ENCODE results near the gene RMND5B. TPM values are rescaled to one million over a fixed set of nuclear protein-coding genes. Genes with fewer than 3 reads are reported as not detected.

The RMND5B gene
- total and polyA plus RNA-seq, 4 experiments from 2014 or later = 23.4 to 39.0 (median 33.6) TPM

DNA sequence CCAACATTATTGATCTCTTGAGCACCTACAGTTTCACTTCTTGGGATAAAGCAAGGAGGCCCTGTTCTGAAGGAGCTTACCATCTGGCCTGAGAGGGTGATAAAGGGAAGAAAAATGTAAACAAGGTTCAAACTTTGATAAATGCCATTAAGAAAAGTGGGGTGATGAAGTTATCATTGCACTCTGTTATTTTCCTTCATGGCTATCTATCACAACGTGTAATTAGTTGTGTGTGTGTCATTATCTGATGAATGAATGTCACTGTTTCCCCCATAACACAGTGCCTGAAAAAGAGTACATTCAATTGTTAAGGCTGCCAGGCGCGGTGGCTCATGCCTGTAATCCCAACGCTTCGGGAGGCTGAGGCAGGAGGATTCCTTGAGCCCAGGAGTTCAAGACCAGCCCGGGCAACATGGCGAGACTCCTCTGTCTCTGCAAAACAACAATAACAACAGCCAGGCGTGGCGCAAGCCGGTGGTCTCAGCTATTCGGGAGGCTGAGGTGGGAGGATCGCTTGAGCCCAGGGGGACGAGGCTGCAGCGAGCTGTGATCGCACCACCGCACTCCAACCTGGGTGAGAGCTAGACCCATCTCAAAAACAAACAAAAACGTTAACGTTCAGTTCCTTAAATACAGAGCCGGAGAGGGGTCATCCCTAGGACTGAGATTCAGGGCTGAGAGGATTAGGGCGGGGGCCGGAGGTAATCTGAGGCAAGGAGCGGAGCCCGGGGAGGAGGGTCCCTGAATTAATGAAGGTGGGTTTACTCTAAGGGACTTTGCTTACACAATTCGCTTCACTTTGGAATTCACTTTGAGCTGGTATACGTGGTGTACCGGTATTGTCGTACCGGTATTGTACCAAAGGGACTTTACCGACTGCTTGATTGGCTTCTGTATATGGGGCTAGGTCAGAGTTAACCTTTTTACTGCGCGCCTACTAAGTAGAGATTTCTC, 22.0 kb downstream of the RMND5B start:
- intact Hi-C loops (cut with micrococcal nuclease) = loop anchor here (1.0 to 5.0 kb wide), 5 partner anchors 21 to 840 kb away; partner anchors contain the start of genes HNRNPAB, N4BP3, RMND5B and TMED9
- H3K9me3 Mint-ChIP-seq = peaks cover 0 to 3% (median 0%) of the 10 kb centered on the region in 8 donors
- POLR2A ChIA-PET (ENCODE audit: partially characterized antibody) = interaction anchor here (0.7 to 3.5 kb wide), 11 partner anchors 10 to 1020 kb away, joined by 3 to 19 read pairs (median 6); partner anchors contain the start of genes HNRNPAB, NSD1, RMND5B and TMED9
- Histone ChIP-seq H3K4me3 (ENCODE audit: low read length in 2 of 2) (peak overlapping the region; percentile 65), H3K27me3 (ENCODE audit: insufficient read depth, low read length) (no peaks in the 10 kb centered on the region), H3K36me3 (ENCODE audit: insufficient read depth, low read length) (peaks cover 33% of the 10 kb centered on the region), H3K9me3 (ENCODE audit: control insufficient read depth in 1 of 2, low read length in 2 of 2) (no peaks in the 10 kb centered on the region), H3K27ac (ENCODE audit: low read depth, low read length) (peak overlapping the region; percentile 70), H3K4me1 (ENCODE audit: insufficient read depth, low read length) (peaks cover 34% of the 10 kb centered on the region)
- no peak for DNase-seq
- H3K27me3 Mint-ChIP-seq = no peaks in the 10 kb centered on the region
- H3K27ac Mint-ChIP-seq = peak overlapping the region; percentile 87 to 96 (median 90)
- H3K36me3 Mint-ChIP-seq = peaks cover 19 to 41% of the 10 kb centered on the region in 2 donors
- peak overlapping the region; percentile 92 to 98 (median 96) for H3K4me3 Mint-ChIP-seq
- CTCF ChIA-PET (ENCODE audit: partially characterized antibody) = interaction anchor here (1.2 to 20.7 kb wide), 4 partner anchors 9 to 82 kb away, joined by 3 to 283 read pairs (median 9); no protein-coding TSS in a partner anchor
- peaks cover 21 to 53% (median 30%) of the 10 kb centered on the region in 4 donors for H3K4me1 Mint-ChIP-seq

DNA sequence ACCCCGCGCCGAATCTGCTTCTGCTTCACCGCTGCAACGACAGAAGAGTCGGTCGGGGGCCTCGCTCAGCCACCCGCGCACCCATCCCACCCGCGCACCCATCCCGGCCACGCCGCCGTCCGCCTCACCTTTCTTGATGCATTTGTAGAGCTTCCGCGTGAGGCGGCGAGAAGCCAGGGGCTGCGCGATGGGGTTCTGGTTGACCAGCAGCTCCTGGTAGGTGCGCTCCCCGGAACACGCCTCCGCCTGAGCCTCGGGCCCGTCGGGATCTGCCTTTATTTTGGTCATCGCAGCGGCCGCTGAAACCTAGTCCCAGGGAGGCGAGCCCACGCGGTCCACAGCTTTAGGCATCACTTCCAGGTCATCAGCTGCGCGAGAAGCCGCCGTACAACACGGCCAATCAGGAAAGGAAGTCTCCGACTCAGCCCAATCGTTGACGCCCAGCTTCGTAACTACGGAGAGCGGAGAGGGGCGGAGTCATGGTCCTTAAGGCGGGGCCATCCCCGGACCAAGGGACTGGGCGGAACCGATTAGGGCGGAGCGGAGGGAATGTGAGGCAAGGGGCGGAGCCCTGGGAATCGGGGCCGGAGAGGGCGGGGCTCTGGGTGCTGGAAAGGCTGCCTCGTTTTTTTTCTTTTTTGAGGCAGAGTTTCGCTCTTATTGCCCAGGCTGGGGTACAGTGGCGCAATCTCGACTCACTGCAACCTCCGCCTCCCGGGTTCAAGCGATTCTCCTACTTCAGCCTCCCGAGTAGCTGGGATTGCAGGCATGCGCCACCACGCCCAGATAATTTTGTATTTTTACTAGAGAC, 22.9 kb downstream of the RMND5B start, which contains the start of gene NHP2:
Gene NHP2 (minus strand): TSS at position 356 of the 811 bp plus-strand sequence. CDS start 68 bp downstream, at position 288.
- peaks cover 0 to 3% (median 0%) of the 10 kb centered on the region in 8 donors for H3K9me3 Mint-ChIP-seq
- H3K9me3 ChIP-seq (ENCODE audit: control insufficient read depth in 1 of 2, low read length in 2 of 2) = no peaks in the 10 kb centered on the region
- H3K27me3 ChIP-seq (ENCODE audit: insufficient read depth, low read length) = no peaks in the 10 kb centered on the region
- H3K4me1 ChIP-seq (ENCODE audit: insufficient read depth, low read length) = peaks cover 34% of the 10 kb centered on the region
- H3K4me3 ChIP-seq (ENCODE audit: low read length in 2 of 2) = peak within 1 kb of the TSS; percentile 65
- peak within 1 kb of the TSS; percentile 92 to 98 (median 96) for H3K4me3 Mint-ChIP-seq
- ChIA-PET POLR2A (ENCODE audit: partially characterized antibody) (interaction anchor here (0.7 to 3.5 kb wide), 13 partner anchors 11 to 1020 kb away, joined by 3 to 19 read pairs (median 5); partner anchors contain the start of genes B4GALT7, HNRNPAB, NSD1 and RMND5B), CTCF (ENCODE audit: partially characterized antibody) (interaction anchor here (1.1 to 20.7 kb wide), 5 partner anchors 10 to 81 kb away, joined by 3 to 283 read pairs (median 4); no protein-coding TSS in a partner anchor)
- peak; percentile 96 to 98 (median 96) for DNase-seq
- H3K27ac Mint-ChIP-seq = peak within 1 kb of the TSS; percentile 87 to 96 (median 90)
- intact Hi-C loops (cut with micrococcal nuclease) = loop anchor here (1.0 to 5.0 kb wide), 6 partner anchors 11 to 841 kb away; partner anchors contain the start of genes HNRNPAB, N4BP3, RMND5B and TMED9
- no peaks in the 10 kb centered on the region for H3K27me3 Mint-ChIP-seq
- peak within 1 kb of the TSS; percentile 70 for H3K27ac ChIP-seq (ENCODE audit: low read depth, low read length)
- H3K4me1 Mint-ChIP-seq = peaks cover 21 to 53% (median 30%) of the 10 kb centered on the region in 4 donors
- peaks cover 24% of the 10 kb centered on the region for H3K36me3 ChIP-seq (ENCODE audit: insufficient read depth, low read length)
- peaks cover 12 to 33% of the 10 kb centered on the region in 2 donors for H3K36me3 Mint-ChIP-seq

- peaks cover 17 to 40% (median 28%) of the 10 kb centered on the region in 4 donors for H3K4me1 Mint-ChIP-seq
- peaks cover 0 to 3% (median 0%) of the 10 kb centered on the region in 8 donors for H3K9me3 Mint-ChIP-seq
- no peaks in the 10 kb centered on the region for H3K9me3 ChIP-seq (ENCODE audit: control insufficient read depth in 1 of 2, low read length in 2 of 2)
- peaks cover 26% of the 10 kb centered on the region for H3K4me1 ChIP-seq (ENCODE audit: insufficient read depth, low read length)
- peaks cover 10 to 20% of the 10 kb centered on the region in 2 donors for H3K36me3 Mint-ChIP-seq
- intact Hi-C loops (cut with micrococcal nuclease) = no loop called here
- no peaks in the 10 kb centered on the region for H3K27me3 ChIP-seq (ENCODE audit: insufficient read depth, low read length)
- POLR2A ChIA-PET (ENCODE audit: partially characterized antibody) = interaction anchor here (0.6 to 1.0 kb wide), 2 partner anchors 8 to 49 kb away, joined by 3 read pairs; partner anchors contain the start of gene HNRNPAB
- H3K27ac ChIP-seq (ENCODE audit: low read depth, low read length) = no peak overlapping the region
- H3K27me3 Mint-ChIP-seq = no peaks in the 10 kb centered on the region
- no peak overlapping the region for H3K4me3 ChIP-seq (ENCODE audit: low read length in 2 of 2)
- peak overlapping the region in 2 of 7 donors; percentile 15 to 87 for H3K27ac Mint-ChIP-seq
- H3K36me3 ChIP-seq (ENCODE audit: insufficient read depth, low read length) = peaks cover 11% of the 10 kb centered on the region
- peak overlapping the region in 1 of 8 donors; percentile 95 for H3K4me3 Mint-ChIP-seq
- CTCF ChIA-PET (ENCODE audit: partially characterized antibody) = interaction anchor here (1.1 to 20.7 kb wide), 2 partner anchors 7 to 78 kb away, joined by 3 to 283 read pairs; no protein-coding TSS in a partner anchor
- no peak for DNase-seq
These were observed 24.3 kb downstream of the RMND5B start for GRCh38 chr5:178155065-178155464.

GRCh38 chr5:178160176-178160575, 29.4 kb downstream of the RMND5B start:
- ChIA-PET POLR2A (ENCODE audit: partially characterized antibody) (no interaction called here), CTCF (ENCODE audit: partially characterized antibody) (interaction anchor here (20.7 kb wide), 1 partner anchor 83 kb away, joined by 283 read pairs; no protein-coding TSS in a partner anchor)
- peaks cover 3% of the 10 kb centered on the region for H3K4me1 ChIP-seq (ENCODE audit: insufficient read depth, low read length)
- DNase-seq = no peak
- Mint-ChIP-seq H3K36me3 (no peaks in the 10 kb centered on the region), H3K27ac (peak overlapping the region in 1 of 7 donors; percentile 42), H3K9me3 (no peaks in the 10 kb centered on the region), H3K4me1 (peaks cover 1 to 10% (median 7%) of the 10 kb centered on the region in 4 donors), H3K27me3 (peaks cover 8 to 16% of the 10 kb centered on the region in 2 donors), H3K4me3 (no peak overlapping the region)
- H3K27ac ChIP-seq (ENCODE audit: low read depth, low read length) = no peak overlapping the region
- no peaks in the 10 kb centered on the region for H3K36me3 ChIP-seq (ENCODE audit: insufficient read depth, low read length)
- H3K9me3 ChIP-seq (ENCODE audit: control insufficient read depth in 1 of 2, low read length in 2 of 2) = no peaks in the 10 kb centered on the region
- no peak overlapping the region for H3K4me3 ChIP-seq (ENCODE audit: low read length in 2 of 2)
- H3K27me3 ChIP-seq (ENCODE audit: insufficient read depth, low read length) = no peaks in the 10 kb centered on the region
- intact Hi-C loops (cut with micrococcal nuclease) = no loop called here

DNA sequence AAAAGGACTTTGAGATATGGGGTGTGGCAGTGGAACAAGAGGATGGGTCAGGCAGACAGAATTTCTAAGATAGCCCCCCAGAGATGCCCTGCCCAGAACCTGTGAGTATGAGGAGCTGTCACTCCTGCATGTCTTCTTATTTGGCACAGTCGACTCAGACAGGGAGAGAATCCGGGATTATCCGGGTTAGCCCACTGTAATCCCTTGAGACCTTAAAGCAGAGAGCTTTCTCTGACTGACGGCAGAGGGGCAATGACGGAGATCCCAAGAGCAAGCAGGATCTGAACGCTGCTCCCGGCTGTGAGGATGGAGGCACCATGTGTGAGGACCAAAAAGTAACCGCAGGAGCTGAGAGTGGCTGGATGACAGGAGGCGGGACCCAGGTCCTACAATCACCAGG, 31.7 kb downstream of the RMND5B start:
- Histone ChIP-seq H3K36me3 (ENCODE audit: insufficient read depth, low read length) (no peaks in the 10 kb centered on the region), H3K27ac (ENCODE audit: low read depth, low read length) (no peak overlapping the region), H3K27me3 (ENCODE audit: insufficient read depth, low read length) (no peaks in the 10 kb centered on the region), H3K9me3 (ENCODE audit: control insufficient read depth in 1 of 2, low read length in 2 of 2) (no peaks in the 10 kb centered on the region), H3K4me3 (ENCODE audit: low read length in 2 of 2) (no peak overlapping the region), H3K4me1 (ENCODE audit: insufficient read depth, low read length) (peaks cover 3% of the 10 kb centered on the region)
- Mint-ChIP-seq H3K27me3 (peaks cover 8 to 20% of the 10 kb centered on the region in 2 donors), H3K27ac (no peak overlapping the region), H3K4me1 (peaks cover 1 to 10% (median 6%) of the 10 kb centered on the region in 4 donors), H3K36me3 (no peaks in the 10 kb centered on the region), H3K9me3 (no peaks in the 10 kb centered on the region), H3K4me3 (no peak overlapping the region)
- ChIA-PET CTCF (ENCODE audit: partially characterized antibody) (interaction anchor here (1.0 to 3.4 kb wide), 7 partner anchors 12 to 87 kb away, joined by 3 to 40 read pairs (median 5); no protein-coding TSS in a partner anchor), POLR2A (ENCODE audit: partially characterized antibody) (interaction anchor here (0.9 to 1.1 kb wide), 2 partner anchors 41 to 86 kb away, joined by 3 read pairs; no protein-coding TSS in a partner anchor)
- intact Hi-C loops (cut with micrococcal nuclease) = no loop called here
- no peak for DNase-seq
